SK-N-SH (cell line): ENCODE results near the gene POLD3.

Experiments
- GABPA ChIP-seq: IDR thresholded peaks from 2 replicates; pipeline ENCODE4 v1.4.0; 2012; ENCODE audit warnings: low read depth, mild to moderate bottlenecking
- RCOR1 ChIP-seq: fragments of 150-350 bp; IDR thresholded peaks from 2 replicates; pipeline ENCODE4 v1.6.1; 2017; ENCODE audit warnings: antibody characterized with exemption, low read length
- RFX5 ChIP-seq: IDR thresholded peaks from 2 replicates; pipeline ENCODE4 v1.6.1; 2012; ENCODE audit warnings: mild to moderate bottlenecking, improper control_type of control experiment, low read length
- TF ChIP-seq, protein P1 (sequence below): fragments of 200-600 bp; sonication (generic); IDR thresholded peaks from 2 replicates; pipeline ENCODE4 v1.6.1; 2017; ENCODE audit warnings: antibody characterized with exemption, mild to moderate bottlenecking, moderate library complexity

GRCh38 chr11:74684661-74685060 lies 92.3 kb downstream of the POLD3 start:
- no peak for TF ChIP-seq RCOR1
- TF ChIP-seq RFX5, result no peak
- no peak for TF ChIP-seq GABPA
- TF ChIP-seq, protein P1, sequence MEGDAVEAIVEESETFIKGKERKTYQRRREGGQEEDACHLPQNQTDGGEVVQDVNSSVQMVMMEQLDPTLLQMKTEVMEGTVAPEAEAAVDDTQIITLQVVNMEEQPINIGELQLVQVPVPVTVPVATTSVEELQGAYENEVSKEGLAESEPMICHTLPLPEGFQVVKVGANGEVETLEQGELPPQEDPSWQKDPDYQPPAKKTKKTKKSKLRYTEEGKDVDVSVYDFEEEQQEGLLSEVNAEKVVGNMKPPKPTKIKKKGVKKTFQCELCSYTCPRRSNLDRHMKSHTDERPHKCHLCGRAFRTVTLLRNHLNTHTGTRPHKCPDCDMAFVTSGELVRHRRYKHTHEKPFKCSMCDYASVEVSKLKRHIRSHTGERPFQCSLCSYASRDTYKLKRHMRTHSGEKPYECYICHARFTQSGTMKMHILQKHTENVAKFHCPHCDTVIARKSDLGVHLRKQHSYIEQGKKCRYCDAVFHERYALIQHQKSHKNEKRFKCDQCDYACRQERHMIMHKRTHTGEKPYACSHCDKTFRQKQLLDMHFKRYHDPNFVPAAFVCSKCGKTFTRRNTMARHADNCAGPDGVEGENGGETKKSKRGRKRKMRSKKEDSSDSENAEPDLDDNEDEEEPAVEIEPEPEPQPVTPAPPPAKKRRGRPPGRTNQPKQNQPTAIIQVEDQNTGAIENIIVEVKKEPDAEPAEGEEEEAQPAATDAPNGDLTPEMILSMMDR, result no peak
